Activated naive CD8-positive, alpha-beta T cell treated with anti-CD3 and anti-CD28 coated beads, Interleukin-2, amount 10 ng/mL, durations not matched to agents 7 days and 5 days (primary cell): ENCODE measurements around the gene CELF1. TPM values are rescaled to one million over a fixed set of nuclear protein-coding genes. Genes with fewer than 3 reads are reported as not detected.

ENCODE experiments used
- ATAC-seq: fragments of 150-1000 bp; cut with Tn5 transposase; one replicate; pipeline ENCODE4 v1.10.0; 2021; ENCODE audit warnings: low read depth, moderate library complexity
- POLR2A ChIA-PET: fragments of 350-600 bp; sonication (Branson Sonifier 250); formaldehyde crosslinking; loops from one replicate; lab custom pipeline; 2021; ENCODE audit warnings: antibody characterized with exemption; lab: Charles Lee
- DNase-seq: peaks from one replicate; pipeline ENCODE4 v3.0.0; 2021
- H3K27ac Mint-ChIP-seq: one replicate; pipeline ENCODE4 v1.8.0; 2022; ENCODE audit warnings: mild to moderate bottlenecking, mixed read lengths
- H3K27me3 Mint-ChIP-seq: one replicate; pipeline ENCODE4 v1.8.0; 2022; ENCODE audit warnings: mild to moderate bottlenecking, moderate library complexity, mixed read lengths
- H3K36me3 Mint-ChIP-seq: one replicate; pipeline ENCODE4 v1.8.0; 2021; ENCODE audit warnings: mild to moderate bottlenecking, mixed read lengths
- H3K4me1 Mint-ChIP-seq: one replicate; pipeline ENCODE4 v1.8.0; 2021; ENCODE audit warnings: mixed read lengths
- H3K4me3 Mint-ChIP-seq: one replicate; pipeline ENCODE4 v1.8.0; 2022; ENCODE audit warnings: mild to moderate bottlenecking, moderate library complexity, mixed read lengths
- H3K9me3 Mint-ChIP-seq: one replicate; pipeline ENCODE4 v1.8.0; 2021; ENCODE audit warnings: mixed read lengths
- total RNA-seq, 2 experiments: library from RNA; stranded (reverse); gene quantifications; one replicate each; pipeline ENCODE4 v1.2.3, GENCODE V29; 2021

Gene CELF1
- total RNA-seq = 100 to 1,000 TPM; 102 to 113 TPM

- POLR2A ChIA-PET = interaction anchor here (0.6 to 3.5 kb wide), 11 partner anchors 9 to 126 kb away, joined by 3 to 36 read pairs (median 4); partner anchors contain the start of genes KBTBD4, NDUFS3 and PTPMT1
- H3K4me1 Mint-ChIP-seq = peaks cover 30% of the 10 kb centered on the region
- no peaks in the 10 kb centered on the region for H3K9me3 Mint-ChIP-seq
- H3K27ac Mint-ChIP-seq = peak within 1 kb of the TSS; percentile 92
- peak; percentile 95 for DNase-seq
- ATAC-seq = peak; percentile 95
- H3K4me3 Mint-ChIP-seq = peak within 1 kb of the TSS; percentile 90
- no peaks in the 10 kb centered on the region for H3K27me3 Mint-ChIP-seq
- H3K36me3 Mint-ChIP-seq = peaks cover 11% of the 10 kb centered on the region
Observed at GRCh38 chr11:47552566-47553405, at the start of gene CELF1. Gene CELF1 (minus strand): TSS chr11:47553132. CDS start chr11:47499523, 53,609 bp downstream.

GRCh38 chr11:47599902-47600301 lies 47.0 kb upstream of the CELF1 start:
- H3K9me3 Mint-ChIP-seq = no peaks in the 10 kb centered on the region
- ATAC-seq = no peak

GRCh38 chr11:47595967-47596366 lies 43.0 kb upstream of the CELF1 start:
- Mint-ChIP-seq H3K9me3 (no peaks in the 10 kb centered on the region), H3K27ac (no peak overlapping the region), H3K36me3 (no peaks in the 10 kb centered on the region), H3K27me3 (peaks cover 44% of the 10 kb centered on the region), H3K4me1 (peaks cover 13% of the 10 kb centered on the region), H3K4me3 (no peak overlapping the region)
- no peak for ATAC-seq
- peak; percentile 2 for DNase-seq
- POLR2A ChIA-PET = no interaction called here

More at GRCh38 chr11:47599902-47600301, 47.0 kb upstream of the CELF1 start:
- Mint-ChIP-seq H3K4me3 (no peak overlapping the region), H3K27ac (no peak overlapping the region), H3K36me3 (no peaks in the 10 kb centered on the region), H3K27me3 (peaks cover 18% of the 10 kb centered on the region), H3K4me1 (no peaks in the 10 kb centered on the region)
- POLR2A ChIA-PET = interaction anchor here (0.7 kb wide), 1 partner anchor 131 kb away, joined by 3 read pairs; no protein-coding TSS in a partner anchor
- DNase-seq = peak; percentile 6

- POLR2A ChIA-PET = no interaction called here
- no peak overlapping the region for H3K4me3 Mint-ChIP-seq
- ATAC-seq = peak; percentile 17
- no peaks in the 10 kb centered on the region for H3K36me3 Mint-ChIP-seq
- H3K4me1 Mint-ChIP-seq = peaks cover 13% of the 10 kb centered on the region
- no peaks in the 10 kb centered on the region for H3K9me3 Mint-ChIP-seq
- peak; percentile 23 for DNase-seq
- H3K27ac Mint-ChIP-seq = no peak overlapping the region
- peaks cover 44% of the 10 kb centered on the region for H3K27me3 Mint-ChIP-seq
Observed at GRCh38 chr11:47595029-47595428, 42.1 kb upstream of the CELF1 start.

GRCh38 chr11:47593934-47594855 lies 41.3 kb upstream of the CELF1 start, which contains the start of gene C1QTNF4:
Gene C1QTNF4 (minus strand): TSS chr11:47594411. CDS start chr11:47590810, 3,601 bp downstream.
- no peaks in the 10 kb centered on the region for H3K9me3 Mint-ChIP-seq
- no peaks in the 10 kb centered on the region for H3K36me3 Mint-ChIP-seq
- peaks cover 13% of the 10 kb centered on the region for H3K4me1 Mint-ChIP-seq
- ATAC-seq (no peak), DNase-seq (peak; percentile 32)
- no peak within 1 kb of the TSS for H3K27ac Mint-ChIP-seq
- H3K4me3 Mint-ChIP-seq = peak within 1 kb of the TSS; percentile 37
- peaks cover 44% of the 10 kb centered on the region for H3K27me3 Mint-ChIP-seq
- POLR2A ChIA-PET = interaction anchor here (0.7 kb wide), 1 partner anchor 9 kb away, joined by 5 read pairs; no protein-coding TSS in a partner anchor

- POLR2A ChIA-PET = interaction anchor here (0.7 kb wide), 1 partner anchor 8 kb away, joined by 5 read pairs; no protein-coding TSS in a partner anchor
- H3K27me3 Mint-ChIP-seq = peaks cover 40% of the 10 kb centered on the region
Observed at GRCh38 chr11:47593492-47593933, 40.6 kb upstream of the CELF1 start.

GRCh38 chr11:47592970-47593369 lies 40.0 kb upstream of the CELF1 start:
- no peak for DNase-seq
- peaks cover 16% of the 10 kb centered on the region for H3K4me1 Mint-ChIP-seq
- POLR2A ChIA-PET = interaction anchor here (0.6 kb wide), 1 partner anchor 238 kb away, joined by 3 read pairs; no protein-coding TSS in a partner anchor
- no peak overlapping the region for H3K27ac Mint-ChIP-seq
- H3K27me3 Mint-ChIP-seq = peaks cover 40% of the 10 kb centered on the region
- H3K36me3 Mint-ChIP-seq = no peaks in the 10 kb centered on the region
- H3K9me3 Mint-ChIP-seq = no peaks in the 10 kb centered on the region
- ATAC-seq = no peak
- no peak overlapping the region for H3K4me3 Mint-ChIP-seq

More at GRCh38 chr11:47593492-47593933, 40.6 kb upstream of the CELF1 start:
- no peak overlapping the region for H3K27ac Mint-ChIP-seq
- no peaks in the 10 kb centered on the region for H3K9me3 Mint-ChIP-seq
- H3K4me1 Mint-ChIP-seq = peaks cover 13% of the 10 kb centered on the region
- no peak for DNase-seq
- H3K36me3 Mint-ChIP-seq = no peaks in the 10 kb centered on the region
- H3K4me3 Mint-ChIP-seq = peak overlapping the region; percentile 37
- no peak for ATAC-seq

GRCh38 chr11:47592251-47592650 lies 39.3 kb upstream of the CELF1 start:
- ATAC-seq = peak; percentile 5
- POLR2A ChIA-PET = interaction anchor here (0.6 to 1.3 kb wide), 3 partner anchors 14 to 239 kb away, joined by 3 to 6 read pairs (median 6); partner anchors contain the start of genes KBTBD4, NDUFS3 and PTPMT1
- peak overlapping the region; percentile 46 for H3K27ac Mint-ChIP-seq
- no peaks in the 10 kb centered on the region for H3K9me3 Mint-ChIP-seq
- no peak for DNase-seq
- peaks cover 40% of the 10 kb centered on the region for H3K27me3 Mint-ChIP-seq
- H3K4me1 Mint-ChIP-seq = peaks cover 18% of the 10 kb centered on the region
- peak overlapping the region; percentile 23 for H3K4me3 Mint-ChIP-seq
- H3K36me3 Mint-ChIP-seq = no peaks in the 10 kb centered on the region

GRCh38 chr11:47591764-47592163 lies 38.8 kb upstream of the CELF1 start:
- Mint-ChIP-seq H3K36me3 (no peaks in the 10 kb centered on the region), H3K4me3 (peak overlapping the region; percentile 23), H3K27ac (peak overlapping the region; percentile 46), H3K9me3 (no peaks in the 10 kb centered on the region), H3K27me3 (peaks cover 39% of the 10 kb centered on the region), H3K4me1 (peaks cover 18% of the 10 kb centered on the region)
- POLR2A ChIA-PET = interaction anchor here (1.2 to 1.3 kb wide), 2 partner anchors 13 to 26 kb away, joined by 6 read pairs; partner anchors contain the start of genes KBTBD4, NDUFS3 and PTPMT1
- ATAC-seq (peak; percentile 53), DNase-seq (no peak)

- no peak overlapping the region for H3K27ac Mint-ChIP-seq
Observed at GRCh38 chr11:47589977-47590861, 37.3 kb upstream of the CELF1 start.

GRCh38 chr11:47589584-47589976 lies 36.6 kb upstream of the CELF1 start:
- H3K36me3 Mint-ChIP-seq = peaks cover under 1% of the 10 kb centered on the region
- H3K4me1 Mint-ChIP-seq = peaks cover 23% of the 10 kb centered on the region
- no peak overlapping the region for H3K27ac Mint-ChIP-seq
- ATAC-seq (no peak), DNase-seq (no peak)
- H3K27me3 Mint-ChIP-seq = peaks cover 23% of the 10 kb centered on the region
- POLR2A ChIA-PET = no interaction called here
- no peaks in the 10 kb centered on the region for H3K9me3 Mint-ChIP-seq
- no peak overlapping the region for H3K4me3 Mint-ChIP-seq

More at GRCh38 chr11:47589977-47590861, 37.3 kb upstream of the CELF1 start:
- Mint-ChIP-seq H3K27me3 (peaks cover 28% of the 10 kb centered on the region), H3K4me3 (no peak overlapping the region), H3K9me3 (no peaks in the 10 kb centered on the region), H3K4me1 (peaks cover 23% of the 10 kb centered on the region), H3K36me3 (no peaks in the 10 kb centered on the region)
- no peak for ATAC-seq
- DNase-seq = no peak
- POLR2A ChIA-PET = no interaction called here

- H3K27me3 Mint-ChIP-seq = peaks cover 20% of the 10 kb centered on the region
- POLR2A ChIA-PET = no interaction called here
- ATAC-seq = no peak
- no peaks in the 10 kb centered on the region for H3K9me3 Mint-ChIP-seq
- DNase-seq = no peak
- peaks cover 23% of the 10 kb centered on the region for H3K4me1 Mint-ChIP-seq
- peaks cover 4% of the 10 kb centered on the region for H3K36me3 Mint-ChIP-seq
- H3K27ac Mint-ChIP-seq = no peak overlapping the region
- H3K4me3 Mint-ChIP-seq = no peak overlapping the region
Observed at GRCh38 chr11:47589118-47589517, 36.2 kb upstream of the CELF1 start.
